HG03432 (cell line): ENCODE data around the gene OR2F1.
"Not testable (repeated sequence)": the region's sequence is repeated elsewhere in the genome, so short reads cannot be mapped to it uniquely, and the experiment has no call there.

ENCODE experiments used
- ATAC-seq: cut with Tn5 transposase; IDR thresholded peaks from one replicate; pipeline ENCODE4 v1.9.1; 2021; ENCODE audit warnings: mild to moderate bottlenecking, moderate library complexity; ENCODE audit not compliant: unreplicated experiment

OR2F1 gene

GRCh38 chr7:144006029-144006691, 51.5 kb downstream of the OR2F1 start:
- ATAC-seq, result no peak

DNA sequence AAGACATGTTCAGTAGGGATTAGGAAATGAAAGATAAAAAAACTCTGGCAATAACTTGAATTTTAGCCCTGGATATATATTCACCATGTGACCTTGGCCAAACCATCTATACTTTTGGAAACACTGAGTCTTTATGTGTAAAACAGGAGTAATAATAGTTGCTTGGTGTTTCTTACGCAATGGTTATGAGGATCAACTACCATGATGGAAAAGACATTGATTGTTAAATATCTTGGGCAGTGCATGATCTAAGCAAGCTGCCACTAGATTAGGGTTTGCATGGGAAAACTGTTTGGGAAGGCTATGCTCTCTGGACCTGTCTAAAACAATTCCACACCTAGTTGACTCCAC, 52.0 kb downstream of the OR2F1 start:
- no peak for ATAC-seq

- no peak for ATAC-seq
These were observed 54.7 kb downstream of the OR2F1 start for GRCh38 chr7:144009361-144009760.

DNA sequence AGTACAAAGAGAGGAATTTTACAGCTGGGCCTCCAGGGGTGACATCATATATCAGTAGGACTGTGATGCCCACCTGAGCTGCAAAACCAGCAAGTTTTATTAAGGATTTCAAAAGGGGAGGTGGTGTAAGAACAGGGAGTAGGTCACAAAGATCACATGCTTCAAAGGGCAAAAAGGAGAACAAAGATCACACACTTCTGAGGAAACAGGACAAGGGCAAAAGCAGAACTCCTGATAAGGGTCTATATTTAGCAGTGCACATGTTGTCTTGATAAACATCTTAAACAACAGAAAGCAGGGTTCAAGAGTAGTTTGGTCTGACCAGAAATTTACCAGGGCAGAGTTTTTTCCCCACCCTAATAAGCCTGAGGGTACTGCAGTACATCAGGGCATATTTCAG, 55.4 kb downstream of the OR2F1 start:
- ATAC-seq, result not testable (repeated sequence)

DNA sequence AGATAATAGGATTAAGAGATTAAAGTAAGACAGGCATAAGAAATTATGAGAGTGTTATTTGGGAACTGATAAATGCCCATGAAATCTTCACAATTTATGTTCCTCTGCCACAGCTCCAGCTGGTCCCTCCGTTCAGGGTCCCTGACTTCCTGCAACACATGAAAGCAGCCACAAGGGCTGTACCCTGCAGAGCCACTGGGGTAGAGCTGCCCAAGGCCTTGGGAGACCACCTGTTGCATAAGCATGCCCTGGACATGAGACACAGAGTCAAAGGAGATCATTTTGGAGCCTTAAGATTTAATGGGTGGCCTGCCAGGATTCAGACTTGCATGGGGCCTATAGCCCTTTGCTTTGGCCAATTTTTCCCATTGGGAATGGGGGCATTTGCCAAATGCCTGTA, 56.2 kb downstream of the OR2F1 start:
- ATAC-seq, result not testable (repeated sequence)

DNA sequence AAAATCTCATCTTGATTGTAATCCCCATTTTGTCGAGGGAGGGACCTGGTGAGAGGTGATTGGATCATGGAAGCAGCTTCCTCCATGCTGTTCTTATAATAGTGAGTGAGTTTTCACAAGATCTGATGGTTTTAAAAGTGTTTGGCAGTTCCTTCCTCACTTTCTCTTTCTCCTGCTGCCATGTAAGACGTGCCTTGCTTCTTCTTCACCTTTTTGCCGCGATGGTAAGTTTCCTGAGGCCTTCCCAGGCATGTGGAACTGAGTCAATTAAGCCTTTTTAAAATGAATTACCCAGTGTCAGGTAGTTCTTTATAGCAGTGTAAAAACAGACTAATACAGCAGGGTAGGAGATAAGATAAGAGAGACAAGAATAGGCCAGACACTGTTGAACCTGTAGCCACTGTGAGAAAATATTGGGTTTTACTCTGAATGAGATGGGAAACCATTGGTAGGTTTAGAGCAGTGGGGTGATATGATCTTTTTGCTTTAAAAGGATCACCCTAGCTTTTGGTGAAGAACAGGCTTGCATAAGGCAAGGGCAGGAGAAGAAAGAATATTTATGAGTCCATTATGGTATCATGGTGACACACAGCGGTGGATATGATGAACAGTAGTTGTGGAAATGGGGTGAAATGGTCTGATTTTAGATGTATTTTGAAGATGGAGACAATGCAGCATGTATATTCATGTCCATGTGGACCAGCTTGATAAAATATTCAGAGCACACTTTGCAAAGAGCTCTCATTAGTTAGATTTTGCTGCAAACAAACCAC, 57.0 kb downstream of the OR2F1 start:
- no peak for ATAC-seq
